Heart left ventricle (tissue), 13 donors: ENCODE measurements around the gene ZNF195.
"Not testable (repeated sequence)": the region's sequence is repeated elsewhere in the genome, so short reads cannot be mapped to it uniquely, and the experiment has no call there.

Source experiments
- CTCF ChIP-seq, 12 donors: fragments of 200-600 bp; sonication (generic) in 4 of 12; IDR thresholded peaks; one replicate each; pipeline versions ENCODE4 v1.5.0 to v1.8.0; 2018 to 2022; ENCODE audit warnings: antibody characterized with exemption in 12 of 12, mild to moderate bottlenecking in 5 of 12
- POLR2A ChIP-seq, 2 donors: fragments of 450-650 bp; IDR thresholded peaks; one replicate each; pipeline ENCODE4 v1.6.1; 2017; ENCODE audit warnings: antibody characterized with exemption in 2 of 2, mild to moderate bottlenecking in 2 of 2, moderate library complexity in 2 of 2
- donor health status: ischemic (EF 13 %, LVEDD 7.1; RV severe dilation, severe dysfunction).
- donor health status: DM: no; HTN: yes; CAD: no.
- donor health status: DM: no; HTN: no; CAD: no.
- donor health status: ischemic (EF 25% LVEDD 6.9; RV normal size, moderate dysfunction).
- donor health status: ischemic (EF 25% LVEDD 5.7; RV mildly dilated, moderate dysfunction).
- donor health status: ischemic (EF 35%, LVEDD 5.7; RV mildly dilated, moderate dysfunction).
- donor health status: nonischemic (EF 11% LVEDD 7.7; RV severe dilation, severe dysfunction).
- donor health status: DM: yes; HTN: yes; CAD: no.
- donor health status: PGD.
- donor health status: ischemic (EF 29% LVEDD 5.4; RV normal size, mild dysfunction).
- donor health status: nonischemic (EF 23%, LVEDD 6.1; RV moderate dilation, normal function).

DNA sequence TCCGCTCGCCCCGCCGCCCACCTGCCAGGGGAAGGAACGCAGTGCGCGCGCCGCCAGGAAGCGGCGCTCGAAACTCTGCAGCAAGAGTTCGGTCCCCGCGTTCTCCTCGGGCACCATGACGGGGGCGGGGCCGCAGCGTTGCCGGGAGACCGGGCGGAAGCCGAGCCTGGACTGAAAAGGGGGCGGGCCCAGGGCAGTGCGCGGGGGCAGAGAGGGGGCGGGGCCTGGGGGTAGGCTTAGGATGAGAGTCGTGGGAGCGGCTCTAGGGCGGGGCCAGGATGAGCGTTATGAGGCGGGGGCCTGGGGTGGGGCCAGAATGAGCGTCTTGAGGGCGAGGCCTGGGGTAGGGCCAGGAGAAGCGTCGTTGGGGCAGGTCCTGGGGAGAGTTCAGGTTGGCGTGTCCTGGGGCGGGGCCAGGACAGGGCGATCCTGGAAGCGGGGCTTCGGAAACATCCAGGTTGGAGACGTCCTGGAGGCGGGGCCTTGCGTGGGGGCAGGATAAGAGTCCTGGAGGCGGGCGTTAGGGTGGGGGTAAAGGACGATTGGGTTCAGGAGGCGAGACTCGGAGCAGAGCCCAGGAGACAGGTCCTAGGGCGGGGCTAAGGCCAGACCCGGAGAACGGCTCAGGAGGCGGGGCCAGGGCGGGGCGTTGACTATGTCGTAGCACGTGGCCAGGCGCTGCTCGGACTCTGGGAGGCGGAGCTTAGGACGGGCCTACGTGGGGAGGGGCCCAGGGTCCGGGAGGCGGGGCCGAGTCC lies 43.6 kb upstream of the ZNF195 start:
- TF ChIP-seq CTCF, POLR2A (IDR thresholded peaks at IDR 0.05): not testable (repeated sequence)
